ENCODE measurements around the gene GAS7.
"Not testable (repeated sequence)": the region's sequence is repeated elsewhere in the genome, so short reads cannot be mapped to it uniquely, and the experiment has no call there.

Gene GAS7

GRCh38 chr17:10111907-10112452 lies 86.4 kb downstream of the GAS7 start:
- DNase-seq (ENCODE audit: low spot score) = no peak

- no peak for DNase-seq (ENCODE audit: low spot score)
These were observed 89.3 kb downstream of the GAS7 start for GRCh38 chr17:10109146-10109545.

- no peak for DNase-seq (ENCODE audit: low spot score)
These were observed 90.9 kb downstream of the GAS7 start for GRCh38 chr17:10107316-10108165.

- DNase-seq (ENCODE audit: low spot score) = no peak
These were observed 92.3 kb downstream of the GAS7 start for GRCh38 chr17:10106067-10106466.

- no peak for DNase-seq (ENCODE audit: low spot score)
These were observed 92.8 kb downstream of the GAS7 start for GRCh38 chr17:10105513-10106001.

- DNase-seq (ENCODE audit: low spot score) = no peak
These were observed 94.7 kb downstream of the GAS7 start for GRCh38 chr17:10103712-10104111.

- DNase-seq (ENCODE audit: low spot score) = no peak
These were observed 95.6 kb downstream of the GAS7 start for GRCh38 chr17:10102817-10103216.

GRCh38 chr17:10099051-10099571 lies 99.3 kb downstream of the GAS7 start:
- no peak for DNase-seq (ENCODE audit: low spot score)

- no peak for DNase-seq (ENCODE audit: low spot score)
These were observed 101.8 kb downstream of the GAS7 start for GRCh38 chr17:10096596-10096995.

- DNase-seq (ENCODE audit: low spot score) = not testable (repeated sequence)
These were observed 103.1 kb downstream of the GAS7 start for GRCh38 chr17:10095295-10095694.

- DNase-seq (ENCODE audit: low spot score) = no peak
These were observed 103.6 kb downstream of the GAS7 start for GRCh38 chr17:10094797-10095196.

- DNase-seq (ENCODE audit: low spot score) = no peak
These were observed 105.8 kb downstream of the GAS7 start for GRCh38 chr17:10092595-10092994.

GRCh38 chr17:10091046-10091445 lies 107.4 kb downstream of the GAS7 start:
- DNase-seq (ENCODE audit: low spot score) = no peak

- DNase-seq (ENCODE audit: low spot score) = no peak
These were observed 109.1 kb downstream of the GAS7 start for GRCh38 chr17:10089196-10089804.

GRCh38 chr17:10088444-10088843 lies 110.0 kb downstream of the GAS7 start:
- no peak for DNase-seq (ENCODE audit: low spot score)

- no peak for DNase-seq (ENCODE audit: low spot score)
These were observed 111.1 kb downstream of the GAS7 start for GRCh38 chr17:10087355-10087754.

GRCh38 chr17:10083864-10084263 lies 114.5 kb downstream of the GAS7 start:
- no peak for DNase-seq (ENCODE audit: low spot score)

- DNase-seq (ENCODE audit: low spot score) = no peak
These were observed 115.6 kb downstream of the GAS7 start for GRCh38 chr17:10082795-10083194.

- no peak for DNase-seq (ENCODE audit: low spot score)
These were observed 116.7 kb downstream of the GAS7 start for GRCh38 chr17:10081571-10082169.

GRCh38 chr17:10077561-10078299 lies 120.7 kb downstream of the GAS7 start:
- DNase-seq (ENCODE audit: low spot score) = no peak

- no peak for DNase-seq (ENCODE audit: low spot score)
These were observed 122.5 kb downstream of the GAS7 start for GRCh38 chr17:10075919-10076318.

- no peak for DNase-seq (ENCODE audit: low spot score)
These were observed 124.5 kb downstream of the GAS7 start for GRCh38 chr17:10073941-10074340.

All from AG08396 (cell line).